Measurements from ENCODE around the gene PHF23. TPM values are rescaled to one million over a fixed set of nuclear protein-coding genes. Genes with fewer than 3 reads are reported as not detected.

Gene PHF23
- total and polyA plus RNA-seq, 12 donors: 16.1 to 25.0 (median 22.6) TPM

DNA sequence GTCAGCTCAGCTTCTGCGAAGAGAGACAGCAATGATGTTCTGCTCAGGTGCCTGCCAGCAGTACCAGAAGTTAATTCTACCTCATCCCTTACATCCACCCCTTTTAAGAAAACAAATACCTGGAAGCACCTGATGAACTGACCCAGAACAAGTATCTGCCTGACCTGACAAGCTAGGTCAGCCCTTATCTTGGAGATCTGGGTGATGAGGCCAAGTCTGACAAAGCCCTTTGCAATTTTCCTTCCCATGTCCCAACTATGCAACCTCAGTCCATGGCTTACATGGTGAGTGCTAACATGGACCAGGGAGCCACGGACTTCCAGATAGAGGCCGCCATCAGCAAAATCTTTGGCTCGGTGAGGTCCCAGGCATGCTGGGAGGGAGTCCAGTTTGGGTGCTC is 15.9 kb downstream of the PHF23 start:
- peaks cover 9 to 67% (median 37%) of the 10 kb centered on the region in 9 donors for H3K4me1 ChIP-seq
- TF ChIP-seq, protein P1, sequence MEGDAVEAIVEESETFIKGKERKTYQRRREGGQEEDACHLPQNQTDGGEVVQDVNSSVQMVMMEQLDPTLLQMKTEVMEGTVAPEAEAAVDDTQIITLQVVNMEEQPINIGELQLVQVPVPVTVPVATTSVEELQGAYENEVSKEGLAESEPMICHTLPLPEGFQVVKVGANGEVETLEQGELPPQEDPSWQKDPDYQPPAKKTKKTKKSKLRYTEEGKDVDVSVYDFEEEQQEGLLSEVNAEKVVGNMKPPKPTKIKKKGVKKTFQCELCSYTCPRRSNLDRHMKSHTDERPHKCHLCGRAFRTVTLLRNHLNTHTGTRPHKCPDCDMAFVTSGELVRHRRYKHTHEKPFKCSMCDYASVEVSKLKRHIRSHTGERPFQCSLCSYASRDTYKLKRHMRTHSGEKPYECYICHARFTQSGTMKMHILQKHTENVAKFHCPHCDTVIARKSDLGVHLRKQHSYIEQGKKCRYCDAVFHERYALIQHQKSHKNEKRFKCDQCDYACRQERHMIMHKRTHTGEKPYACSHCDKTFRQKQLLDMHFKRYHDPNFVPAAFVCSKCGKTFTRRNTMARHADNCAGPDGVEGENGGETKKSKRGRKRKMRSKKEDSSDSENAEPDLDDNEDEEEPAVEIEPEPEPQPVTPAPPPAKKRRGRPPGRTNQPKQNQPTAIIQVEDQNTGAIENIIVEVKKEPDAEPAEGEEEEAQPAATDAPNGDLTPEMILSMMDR (IDR thresholded peaks at IDR 0.05): no peak
- H3K36me3 ChIP-seq: peaks cover 0 to 77% (median 33%) of the 10 kb centered on the region in 9 donors
- H3K4me3 ChIP-seq: no peak overlapping the region
- peak overlapping the region in 2 of 10 donors; percentile 7 to 48 for H3K27ac ChIP-seq
- H3K9me3 ChIP-seq: no peaks in the 10 kb centered on the region
- H3K27me3 ChIP-seq: no peaks in the 10 kb centered on the region
- 78 to 82% methylated on average over 4 of the region's 4 CpGs for WGBS, 2 donors
- ATAC-seq (no peak), DNase-seq (no peak)
- intact Hi-C loops (cut with DNase I): no loop called here

DNA sequence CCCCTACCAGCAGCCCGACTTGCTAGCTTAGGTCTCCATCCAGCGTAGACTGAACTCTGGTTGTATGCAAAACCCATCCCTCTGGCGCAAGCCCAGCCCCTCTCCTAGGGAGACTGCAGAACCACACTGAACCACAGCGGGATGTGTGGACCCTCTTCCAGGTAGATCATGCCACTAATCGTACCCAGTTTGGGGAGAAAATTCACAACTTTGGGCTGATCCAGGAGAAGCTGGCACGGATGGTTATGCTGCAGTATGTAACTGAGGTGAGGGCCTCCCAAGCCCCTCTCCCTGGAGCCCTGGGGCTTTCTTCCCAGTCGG is 16.3 kb downstream of the PHF23 start:
- Histone ChIP-seq H3K27me3 (no peaks in the 10 kb centered on the region), H3K4me1 (peaks cover 13 to 72% (median 41%) of the 10 kb centered on the region in 9 donors), H3K36me3 (peaks cover 0 to 73% (median 28%) of the 10 kb centered on the region in 9 donors), H3K4me3 (no peak overlapping the region), H3K27ac (peak overlapping the region in 2 of 10 donors; percentile 7 to 48), H3K9me3 (no peaks in the 10 kb centered on the region)
- WGBS, 2 donors: 73 to 80% methylated on average over 7 of the region's 7 CpGs
- TF ChIP-seq, protein P1 (IDR thresholded peaks at IDR 0.05): no peak
- intact Hi-C loops (cut with DNase I): no loop called here
- no peak for DNase-seq
- no peak for ATAC-seq

DNA sequence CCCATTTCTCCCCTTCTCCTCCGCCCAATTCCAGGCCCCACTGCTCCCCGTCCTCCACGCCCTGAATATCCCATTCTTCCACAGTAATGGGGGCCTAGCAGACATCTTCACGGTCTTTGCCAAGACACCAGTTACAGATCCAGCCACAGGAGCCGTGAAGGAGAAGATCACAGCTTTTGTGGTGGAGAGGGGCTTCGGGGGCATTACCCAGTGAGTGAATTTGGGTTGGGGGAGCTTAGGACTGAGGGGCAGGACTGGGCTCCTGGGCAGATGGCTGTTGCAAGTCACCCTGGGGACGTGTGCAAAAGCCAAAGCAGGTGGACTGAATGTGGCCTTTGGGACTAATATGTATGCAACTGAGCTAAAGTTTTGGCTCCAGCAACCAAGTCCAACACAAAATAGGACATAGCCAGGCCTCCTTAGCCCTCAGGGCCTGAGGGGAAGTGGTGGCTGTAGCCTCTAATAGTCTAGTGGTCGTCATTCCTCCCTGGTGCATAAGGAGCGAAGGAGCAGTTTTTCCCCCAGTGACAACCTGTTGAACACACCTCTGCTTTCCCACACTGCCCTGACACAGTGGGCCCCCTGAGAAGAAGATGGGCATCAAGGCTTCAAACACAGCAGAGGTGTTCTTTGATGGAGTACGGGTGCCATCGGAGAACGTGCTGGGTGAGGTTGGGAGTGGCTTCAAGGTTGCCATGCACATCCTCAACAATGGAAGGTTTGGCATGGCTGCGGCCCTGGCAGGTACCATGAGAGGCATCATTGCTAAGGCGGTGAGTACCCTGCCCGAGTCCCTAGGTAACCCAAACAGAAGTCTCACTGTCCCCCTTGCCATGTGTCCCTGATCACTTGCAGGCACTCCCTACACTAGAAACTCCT is 16.9 kb downstream of the PHF23 start:
- DNase-seq: no peak
- no peak overlapping the region for H3K4me3 ChIP-seq
- H3K4me1 ChIP-seq: peaks cover 16 to 76% (median 42%) of the 10 kb centered on the region in 9 donors
- no peaks in the 10 kb centered on the region for H3K9me3 ChIP-seq
- peak overlapping the region in 3 of 10 donors; percentile 98 to 99 (median 98) for H3K27ac ChIP-seq
- TF ChIP-seq, protein P1 (IDR thresholded peaks at IDR 0.05): no peak
- no peak for ATAC-seq
- H3K36me3 ChIP-seq: peaks cover 0 to 67% (median 25%) of the 10 kb centered on the region in 9 donors
- H3K27me3 ChIP-seq: no peaks in the 10 kb centered on the region
- WGBS, 2 donors: 81 to 83% methylated on average over 15 of the region's 15 CpGs
- intact Hi-C loops (cut with DNase I): no loop called here

DNA sequence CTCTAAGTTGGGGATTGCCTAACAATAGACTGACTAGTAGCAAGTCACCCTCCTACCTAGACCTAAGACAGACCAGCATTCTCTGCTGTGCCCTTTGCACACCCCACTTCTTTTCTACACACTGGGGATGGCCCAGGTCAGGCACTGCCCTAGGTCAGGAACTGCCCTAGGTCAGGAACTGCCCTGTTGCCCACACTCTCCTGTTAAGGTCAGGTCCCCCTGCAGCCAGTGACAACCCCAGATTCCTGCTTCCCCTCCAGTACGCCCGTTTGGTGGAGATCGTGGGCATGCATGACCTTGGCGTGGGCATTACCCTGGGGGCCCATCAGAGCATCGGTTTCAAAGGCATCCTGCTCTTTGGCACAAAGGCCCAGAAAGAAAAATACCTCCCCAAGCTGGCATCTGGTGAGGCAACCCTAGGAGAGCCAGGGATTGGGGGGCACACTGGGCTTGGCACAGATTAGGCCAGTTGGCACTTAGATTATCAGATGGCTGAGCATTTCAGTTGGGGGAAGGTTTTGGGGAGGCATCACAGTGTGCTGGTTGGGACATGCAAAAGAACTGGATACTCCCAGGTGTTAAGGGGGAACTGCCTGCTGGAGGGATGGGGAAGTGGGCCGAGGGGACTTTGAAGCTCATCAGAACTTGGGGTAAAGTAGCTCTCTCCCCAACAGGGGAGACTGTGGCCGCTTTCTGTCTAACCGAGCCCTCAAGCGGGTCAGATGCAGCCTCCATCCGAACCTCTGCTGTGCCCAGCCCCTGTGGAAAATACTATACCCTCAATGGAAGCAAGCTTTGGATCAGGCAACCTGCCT is 17.8 kb downstream of the PHF23 start:
- intact Hi-C loops (cut with DNase I): no loop called here

More for the DNA sequence above, 17.8 kb downstream of the PHF23 start:
- Histone ChIP-seq H3K27me3 (no peaks in the 10 kb centered on the region), H3K9me3 (no peaks in the 10 kb centered on the region), H3K27ac (peak overlapping the region in 9 of 10 donors; percentile 96 to 100 (median 98)), H3K4me1 (peaks cover 16 to 82% (median 45%) of the 10 kb centered on the region in 9 donors), H3K36me3 (peaks cover 0 to 58% (median 17%) of the 10 kb centered on the region in 9 donors), H3K4me3 (peak overlapping the region in 9 of 10 donors; percentile 63 to 99 (median 87))
- TF ChIP-seq, protein P1 (IDR thresholded peaks at IDR 0.05): no peak
- no peak for ATAC-seq
- DNase-seq: no peak
- WGBS, 2 donors: 67 to 72% methylated on average over 10 of the region's 10 CpGs

All from heart right ventricle (tissue), 16 donors.